ENCODE data around the gene SNAP47.

DNA sequence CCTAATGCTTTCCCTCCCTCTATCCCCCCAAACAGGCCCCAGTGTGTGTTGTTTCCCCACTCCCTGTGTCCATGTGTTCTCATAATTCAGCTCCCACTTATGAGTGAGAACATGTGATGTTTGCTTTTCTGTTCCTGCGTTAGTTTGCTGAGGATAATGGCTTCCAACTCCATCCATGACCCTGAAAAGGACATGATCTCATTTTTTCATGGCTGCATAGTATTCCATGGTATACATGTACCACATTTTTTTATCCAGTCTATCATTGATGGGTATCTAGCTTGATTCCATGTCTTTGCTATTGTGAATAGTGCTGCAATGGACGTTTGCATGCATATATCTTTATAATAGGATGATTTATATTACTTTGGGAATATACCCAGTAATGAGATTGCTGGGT, 89.0 kb downstream of the SNAP47 start:
- TF ChIP-seq, protein P1, sequence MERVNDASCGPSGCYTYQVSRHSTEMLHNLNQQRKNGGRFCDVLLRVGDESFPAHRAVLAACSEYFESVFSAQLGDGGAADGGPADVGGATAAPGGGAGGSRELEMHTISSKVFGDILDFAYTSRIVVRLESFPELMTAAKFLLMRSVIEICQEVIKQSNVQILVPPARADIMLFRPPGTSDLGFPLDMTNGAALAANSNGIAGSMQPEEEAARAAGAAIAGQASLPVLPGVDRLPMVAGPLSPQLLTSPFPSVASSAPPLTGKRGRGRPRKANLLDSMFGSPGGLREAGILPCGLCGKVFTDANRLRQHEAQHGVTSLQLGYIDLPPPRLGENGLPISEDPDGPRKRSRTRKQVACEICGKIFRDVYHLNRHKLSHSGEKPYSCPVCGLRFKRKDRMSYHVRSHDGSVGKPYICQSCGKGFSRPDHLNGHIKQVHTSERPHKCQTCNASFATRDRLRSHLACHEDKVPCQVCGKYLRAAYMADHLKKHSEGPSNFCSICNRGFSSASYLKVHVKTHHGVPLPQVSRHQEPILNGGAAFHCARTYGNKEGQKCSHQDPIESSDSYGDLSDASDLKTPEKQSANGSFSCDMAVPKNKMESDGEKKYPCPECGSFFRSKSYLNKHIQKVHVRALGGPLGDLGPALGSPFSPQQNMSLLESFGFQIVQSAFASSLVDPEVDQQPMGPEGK (CRISPR knock-in tag; IDR thresholded peaks at IDR 0.05; ENCODE audit: borderline replicate concordance) = no peak
- TF ChIP-seq ARNTL (CRISPR knock-in tag; IDR thresholded peaks at IDR 0.05; ENCODE audit: borderline replicate concordance, low read depth) = no peak
- no peak for TF ChIP-seq RARB (CRISPR knock-in tag; IDR thresholded peaks at IDR 0.05)
- no peak for TF ChIP-seq ZFP3 (CRISPR knock-in tag; IDR thresholded peaks at IDR 0.05)
- TF ChIP-seq ZFP30 (CRISPR knock-in tag; IDR thresholded peaks at IDR 0.05) = no peak
- TF ChIP-seq GLIS3 (CRISPR knock-in tag; IDR thresholded peaks at IDR 0.05) = no peak
- no peak for TF ChIP-seq ZC3H10 (CRISPR knock-in tag; IDR thresholded peaks at IDR 0.05)
- TF ChIP-seq, protein P2, sequence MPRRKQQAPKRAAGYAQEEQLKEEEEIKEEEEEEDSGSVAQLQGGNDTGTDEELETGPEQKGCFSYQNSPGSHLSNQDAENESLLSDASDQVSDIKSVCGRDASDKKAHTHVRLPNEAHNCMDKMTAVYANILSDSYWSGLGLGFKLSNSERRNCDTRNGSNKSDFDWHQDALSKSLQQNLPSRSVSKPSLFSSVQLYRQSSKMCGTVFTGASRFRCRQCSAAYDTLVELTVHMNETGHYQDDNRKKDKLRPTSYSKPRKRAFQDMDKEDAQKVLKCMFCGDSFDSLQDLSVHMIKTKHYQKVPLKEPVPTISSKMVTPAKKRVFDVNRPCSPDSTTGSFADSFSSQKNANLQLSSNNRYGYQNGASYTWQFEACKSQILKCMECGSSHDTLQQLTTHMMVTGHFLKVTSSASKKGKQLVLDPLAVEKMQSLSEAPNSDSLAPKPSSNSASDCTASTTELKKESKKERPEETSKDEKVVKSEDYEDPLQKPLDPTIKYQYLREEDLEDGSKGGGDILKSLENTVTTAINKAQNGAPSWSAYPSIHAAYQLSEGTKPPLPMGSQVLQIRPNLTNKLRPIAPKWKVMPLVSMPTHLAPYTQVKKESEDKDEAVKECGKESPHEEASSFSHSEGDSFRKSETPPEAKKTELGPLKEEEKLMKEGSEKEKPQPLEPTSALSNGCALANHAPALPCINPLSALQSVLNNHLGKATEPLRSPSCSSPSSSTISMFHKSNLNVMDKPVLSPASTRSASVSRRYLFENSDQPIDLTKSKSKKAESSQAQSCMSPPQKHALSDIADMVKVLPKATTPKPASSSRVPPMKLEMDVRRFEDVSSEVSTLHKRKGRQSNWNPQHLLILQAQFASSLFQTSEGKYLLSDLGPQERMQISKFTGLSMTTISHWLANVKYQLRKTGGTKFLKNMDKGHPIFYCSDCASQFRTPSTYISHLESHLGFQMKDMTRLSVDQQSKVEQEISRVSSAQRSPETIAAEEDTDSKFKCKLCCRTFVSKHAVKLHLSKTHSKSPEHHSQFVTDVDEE (CRISPR knock-in tag; IDR thresholded peaks at IDR 0.05) = no peak
- no peak for TF ChIP-seq BACH2 (CRISPR knock-in tag; IDR thresholded peaks at IDR 0.05; ENCODE audit: borderline replicate concordance)
- no peak for TF ChIP-seq CSDC2 (CRISPR knock-in tag; IDR thresholded peaks at IDR 0.05)
- TF ChIP-seq, protein P3, sequence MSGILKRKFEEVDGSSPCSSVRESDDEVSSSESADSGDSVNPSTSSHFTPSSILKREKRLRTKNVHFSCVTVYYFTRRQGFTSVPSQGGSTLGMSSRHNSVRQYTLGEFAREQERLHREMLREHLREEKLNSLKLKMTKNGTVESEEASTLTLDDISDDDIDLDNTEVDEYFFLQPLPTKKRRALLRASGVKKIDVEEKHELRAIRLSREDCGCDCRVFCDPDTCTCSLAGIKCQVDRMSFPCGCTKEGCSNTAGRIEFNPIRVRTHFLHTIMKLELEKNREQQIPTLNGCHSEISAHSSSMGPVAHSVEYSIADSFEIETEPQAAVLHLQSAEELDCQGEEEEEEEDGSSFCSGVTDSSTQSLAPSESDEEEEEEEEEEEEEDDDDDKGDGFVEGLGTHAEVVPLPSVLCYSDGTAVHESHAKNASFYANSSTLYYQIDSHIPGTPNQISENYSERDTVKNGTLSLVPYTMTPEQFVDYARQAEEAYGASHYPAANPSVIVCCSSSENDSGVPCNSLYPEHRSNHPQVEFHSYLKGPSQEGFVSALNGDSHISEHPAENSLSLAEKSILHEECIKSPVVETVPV (CRISPR knock-in tag; IDR thresholded peaks at IDR 0.05) = no peak
- TF ChIP-seq OSR1 (CRISPR knock-in tag; IDR thresholded peaks at IDR 0.05) = no peak
- no peak for TF ChIP-seq ZNF565 (CRISPR knock-in tag; conservative IDR thresholded peaks at IDR 0.05; ENCODE audit: low read depth)
- no peak for TF ChIP-seq ZNF8 (CRISPR knock-in tag; IDR thresholded peaks at IDR 0.05)

Measured in SK-N-SH treated with all-trans-retinoic acid at 6 μM for 48 hours (cell line).